SK-N-SH (cell line): Measurements from ENCODE around the gene GIN1.

Experiments used
- EZH2phosphoT487 ChIP-seq: fragments of 200-600 bp; sonication (generic); IDR thresholded peaks from 2 replicates; pipeline ENCODE4 v1.6.1; 2017; ENCODE audit warnings: low read depth, mixed run types, mild to moderate bottlenecking, antibody characterized with exemption, moderate library complexity, borderline replicate concordance
- FOSL2 ChIP-seq: IDR thresholded peaks from 2 replicates; pipeline ENCODE4 v1.4.0; 2012; ENCODE audit warnings: low read depth, mild to moderate bottlenecking, moderate library complexity, borderline replicate concordance
- FOXJ3 ChIP-seq: sonication (generic); formaldehyde crosslinking; IDR thresholded peaks from 2 replicates; pipeline ENCODE4 v1.5.1; 2020; ENCODE audit warnings: mild to moderate bottlenecking, missing genetic modification reagents
- POLR2AphosphoS5 ChIP-seq: IDR thresholded peaks from 2 replicates; pipeline ENCODE4 v1.6.1; 2012; ENCODE audit warnings: low read depth, low read length
- RAD21 ChIP-seq: IDR thresholded peaks from 2 replicates; pipeline ENCODE4 v1.6.1; 2012; ENCODE audit warnings: mild to moderate bottlenecking, low read length
- RFX5 ChIP-seq: IDR thresholded peaks from 2 replicates; pipeline ENCODE4 v1.6.1; 2012; ENCODE audit warnings: mild to moderate bottlenecking, improper control_type of control experiment, low read length
- SMC3 ChIP-seq: IDR thresholded peaks from 2 replicates; pipeline ENCODE4 v1.6.1; 2012; ENCODE audit warnings: low read depth, low read length, improper control_type of control experiment
- TCF12 ChIP-seq: IDR thresholded peaks from 2 replicates; pipeline ENCODE4 v1.4.0; 2012
- YY1 ChIP-seq: IDR thresholded peaks from 2 replicates; pipeline ENCODE4 v1.4.0; 2012; ENCODE audit warnings: low read depth, mild to moderate bottlenecking
- TF ChIP-seq, protein P1 (sequence below): IDR thresholded peaks from 2 replicates; pipeline ENCODE4 v1.6.1; 2012; ENCODE audit warnings: mild to moderate bottlenecking, low read depth, low read length, moderate library complexity
- TF ChIP-seq, protein P2 (sequence below): fragments of 200-600 bp; sonication (generic); IDR thresholded peaks from 2 replicates; pipeline ENCODE4 v1.6.1; 2017; ENCODE audit warnings: antibody characterized with exemption, mild to moderate bottlenecking, moderate library complexity
- TF ChIP-seq, protein P3 (sequence below): fragments of 150-350 bp; IDR thresholded peaks from 2 replicates; pipeline ENCODE4 v1.6.1; 2017; ENCODE audit warnings: antibody characterized with exemption, low read length, low read depth, borderline replicate concordance

DNA sequence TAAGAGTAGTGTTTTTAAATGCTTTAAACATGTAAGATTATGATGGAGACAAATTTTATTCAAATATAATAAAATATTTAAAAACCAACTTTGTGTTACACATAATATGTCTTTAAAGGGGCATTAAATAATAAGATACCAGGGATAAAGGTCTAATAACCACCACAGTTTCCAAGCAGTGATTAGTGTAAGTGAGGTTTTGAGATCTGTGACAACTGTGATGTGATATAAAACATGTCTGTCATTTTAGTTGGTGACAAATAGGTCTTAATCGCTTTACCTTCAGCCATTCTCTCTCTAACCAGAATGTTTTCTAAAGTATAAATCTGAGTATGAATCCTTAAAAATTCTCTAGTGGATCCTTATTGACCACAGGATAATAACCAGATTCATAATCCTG is 28.3 kb upstream of the GIN1 start:
- TF ChIP-seq, protein P1, sequence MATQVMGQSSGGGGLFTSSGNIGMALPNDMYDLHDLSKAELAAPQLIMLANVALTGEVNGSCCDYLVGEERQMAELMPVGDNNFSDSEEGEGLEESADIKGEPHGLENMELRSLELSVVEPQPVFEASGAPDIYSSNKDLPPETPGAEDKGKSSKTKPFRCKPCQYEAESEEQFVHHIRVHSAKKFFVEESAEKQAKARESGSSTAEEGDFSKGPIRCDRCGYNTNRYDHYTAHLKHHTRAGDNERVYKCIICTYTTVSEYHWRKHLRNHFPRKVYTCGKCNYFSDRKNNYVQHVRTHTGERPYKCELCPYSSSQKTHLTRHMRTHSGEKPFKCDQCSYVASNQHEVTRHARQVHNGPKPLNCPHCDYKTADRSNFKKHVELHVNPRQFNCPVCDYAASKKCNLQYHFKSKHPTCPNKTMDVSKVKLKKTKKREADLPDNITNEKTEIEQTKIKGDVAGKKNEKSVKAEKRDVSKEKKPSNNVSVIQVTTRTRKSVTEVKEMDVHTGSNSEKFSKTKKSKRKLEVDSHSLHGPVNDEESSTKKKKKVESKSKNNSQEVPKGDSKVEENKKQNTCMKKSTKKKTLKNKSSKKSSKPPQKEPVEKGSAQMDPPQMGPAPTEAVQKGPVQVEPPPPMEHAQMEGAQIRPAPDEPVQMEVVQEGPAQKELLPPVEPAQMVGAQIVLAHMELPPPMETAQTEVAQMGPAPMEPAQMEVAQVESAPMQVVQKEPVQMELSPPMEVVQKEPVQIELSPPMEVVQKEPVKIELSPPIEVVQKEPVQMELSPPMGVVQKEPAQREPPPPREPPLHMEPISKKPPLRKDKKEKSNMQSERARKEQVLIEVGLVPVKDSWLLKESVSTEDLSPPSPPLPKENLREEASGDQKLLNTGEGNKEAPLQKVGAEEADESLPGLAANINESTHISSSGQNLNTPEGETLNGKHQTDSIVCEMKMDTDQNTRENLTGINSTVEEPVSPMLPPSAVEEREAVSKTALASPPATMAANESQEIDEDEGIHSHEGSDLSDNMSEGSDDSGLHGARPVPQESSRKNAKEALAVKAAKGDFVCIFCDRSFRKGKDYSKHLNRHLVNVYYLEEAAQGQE: no peak
- TF ChIP-seq FOXJ3 (CRISPR knock-in tag): no peak
- no peak for TF ChIP-seq SMC3
- TF ChIP-seq, protein P2, sequence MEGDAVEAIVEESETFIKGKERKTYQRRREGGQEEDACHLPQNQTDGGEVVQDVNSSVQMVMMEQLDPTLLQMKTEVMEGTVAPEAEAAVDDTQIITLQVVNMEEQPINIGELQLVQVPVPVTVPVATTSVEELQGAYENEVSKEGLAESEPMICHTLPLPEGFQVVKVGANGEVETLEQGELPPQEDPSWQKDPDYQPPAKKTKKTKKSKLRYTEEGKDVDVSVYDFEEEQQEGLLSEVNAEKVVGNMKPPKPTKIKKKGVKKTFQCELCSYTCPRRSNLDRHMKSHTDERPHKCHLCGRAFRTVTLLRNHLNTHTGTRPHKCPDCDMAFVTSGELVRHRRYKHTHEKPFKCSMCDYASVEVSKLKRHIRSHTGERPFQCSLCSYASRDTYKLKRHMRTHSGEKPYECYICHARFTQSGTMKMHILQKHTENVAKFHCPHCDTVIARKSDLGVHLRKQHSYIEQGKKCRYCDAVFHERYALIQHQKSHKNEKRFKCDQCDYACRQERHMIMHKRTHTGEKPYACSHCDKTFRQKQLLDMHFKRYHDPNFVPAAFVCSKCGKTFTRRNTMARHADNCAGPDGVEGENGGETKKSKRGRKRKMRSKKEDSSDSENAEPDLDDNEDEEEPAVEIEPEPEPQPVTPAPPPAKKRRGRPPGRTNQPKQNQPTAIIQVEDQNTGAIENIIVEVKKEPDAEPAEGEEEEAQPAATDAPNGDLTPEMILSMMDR: no peak
- no peak for TF ChIP-seq YY1
- TF ChIP-seq POLR2AphosphoS5: no peak
- TF ChIP-seq, protein P3, sequence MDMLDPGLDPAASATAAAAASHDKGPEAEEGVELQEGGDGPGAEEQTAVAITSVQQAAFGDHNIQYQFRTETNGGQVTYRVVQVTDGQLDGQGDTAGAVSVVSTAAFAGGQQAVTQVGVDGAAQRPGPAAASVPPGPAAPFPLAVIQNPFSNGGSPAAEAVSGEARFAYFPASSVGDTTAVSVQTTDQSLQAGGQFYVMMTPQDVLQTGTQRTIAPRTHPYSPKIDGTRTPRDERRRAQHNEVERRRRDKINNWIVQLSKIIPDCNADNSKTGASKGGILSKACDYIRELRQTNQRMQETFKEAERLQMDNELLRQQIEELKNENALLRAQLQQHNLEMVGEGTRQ: no peak
- TF ChIP-seq TCF12: no peak
- TF ChIP-seq FOSL2: no peak
- no peak for TF ChIP-seq EZH2phosphoT487
- no peak for TF ChIP-seq RFX5
- no peak for TF ChIP-seq RAD21
